WTC11 (cell line): ENCODE measurements around the gene ABCB11. TPM values are rescaled to one million over a fixed set of nuclear protein-coding genes. Genes with fewer than 3 reads are reported as not detected.

Source experiments
- ATAC-seq: fragments of 200-7000 bp; cut with Tn5 transposase; 2 replicates; pipeline ENCODE4 v1.10.0; 2021; ENCODE audit warnings: mild to moderate bottlenecking, moderate library complexity
- CTCF ChIA-PET: fragments of 300-600 bp; sonication (Branson Sonifier 250); formaldehyde crosslinking; loops from one replicate; lab custom pipeline; 2021; ENCODE audit warnings: antibody characterized with exemption; lab: Charles Lee
- POLR2A ChIA-PET: fragments of 350-600 bp; sonication (Branson Sonifier 250); formaldehyde crosslinking; loops from one replicate; lab custom pipeline; 2021; ENCODE audit warnings: antibody characterized with exemption; lab: Charles Lee
- DNase-seq: peaks from one replicate; pipeline ENCODE4 v3.0.0; 2021; ENCODE audit warnings: low spot score
- H3K27ac Mint-ChIP-seq: 2 replicates; pipeline ENCODE4 v1.8.0; 2021; ENCODE audit warnings: mixed read lengths
- H3K27me3 Mint-ChIP-seq: 2 replicates; pipeline ENCODE4 v1.8.0; 2021; ENCODE audit warnings: low read depth, mild to moderate bottlenecking, moderate library complexity, mixed read lengths
- H3K36me3 Mint-ChIP-seq: 2 replicates; pipeline ENCODE4 v1.8.0; 2021; ENCODE audit warnings: mixed read lengths
- H3K4me1 Mint-ChIP-seq: 2 replicates; pipeline ENCODE4 v1.8.0; 2022; ENCODE audit warnings: mixed read lengths
- H3K4me3 Mint-ChIP-seq: 2 replicates; pipeline ENCODE4 v1.8.0; 2021; ENCODE audit warnings: mild to moderate bottlenecking, moderate library complexity, mixed read lengths
- H3K9me3 Mint-ChIP-seq: 2 replicates; pipeline ENCODE4 v1.8.0; 2021; ENCODE audit warnings: mixed read lengths
- ARID4B ChIP-seq: sonication (generic); formaldehyde crosslinking; IDR thresholded peaks from 2 replicates; pipeline ENCODE4 v1.8.0; 2023; ENCODE audit warnings: missing genetic modification reagents, mild to moderate bottlenecking, borderline replicate concordance
- ATF1 ChIP-seq: sonication (generic); formaldehyde crosslinking; IDR thresholded peaks from 2 replicates; pipeline ENCODE4 v1.8.1; 2023; ENCODE audit warnings: mild to moderate bottlenecking, moderate library complexity, missing genetic modification reagents
- CTCF ChIP-seq: fragments of 200-600 bp; IDR thresholded peaks from 2 replicates; pipeline ENCODE4 v1.8.0; 2022; ENCODE audit warnings: antibody characterized with exemption
- E2F1 ChIP-seq: sonication (generic); formaldehyde crosslinking; IDR thresholded peaks from 2 replicates; pipeline ENCODE4 v1.8.0; 2022; ENCODE audit warnings: mild to moderate bottlenecking, missing genetic modification reagents
- FOXK1 ChIP-seq: sonication (generic); formaldehyde crosslinking; IDR thresholded peaks from 2 replicates; pipeline ENCODE4 v1.8.0; 2022; ENCODE audit warnings: mild to moderate bottlenecking, moderate library complexity, missing genetic modification reagents
- GTF2I ChIP-seq: fragments of 250-450 bp; sonication (Bioruptor Pico); conservative IDR thresholded peaks from 2 replicates; pipeline ENCODE4 v1.4.0; 2021; ENCODE audit warnings: mild to moderate bottlenecking
- HMGA2 ChIP-seq: fragments of 250-450 bp; sonication (Bioruptor Pico); IDR thresholded peaks from 2 replicates; pipeline ENCODE4 v1.4.0; 2021; ENCODE audit warnings: mild to moderate bottlenecking, moderate library complexity
- JAZF1 ChIP-seq: fragments of 250-450 bp; sonication (Bioruptor Pico); IDR thresholded peaks from 2 replicates; pipeline ENCODE4 v1.9.0; 2021; ENCODE audit warnings: moderate library complexity, mild to moderate bottlenecking, inconsistent platforms
- JUN ChIP-seq: sonication (generic); formaldehyde crosslinking; IDR thresholded peaks from 2 replicates; pipeline ENCODE4 v1.8.0; 2023; ENCODE audit warnings: mild to moderate bottlenecking, missing genetic modification reagents
- OVOL2 ChIP-seq: fragments of 250-450 bp; sonication (Bioruptor Pico); IDR thresholded peaks from 2 replicates; pipeline ENCODE4 v1.9.0; 2021; ENCODE audit warnings: mild to moderate bottlenecking, borderline replicate concordance
- PRDM15 ChIP-seq: sonication (generic); formaldehyde crosslinking; IDR thresholded peaks from 2 replicates; pipeline ENCODE4 v1.8.0; 2022; ENCODE audit warnings: missing genetic modification reagents
- PRRX2 ChIP-seq: fragments of 250-450 bp; sonication (Bioruptor Pico); IDR thresholded peaks from 2 replicates; pipeline ENCODE4 v1.8.0; 2021; ENCODE audit warnings: mild to moderate bottlenecking
- SMAD3 ChIP-seq: sonication (generic); formaldehyde crosslinking; IDR thresholded peaks from 2 replicates; pipeline ENCODE4 v1.8.0; 2022; ENCODE audit warnings: missing genetic modification reagents, mild to moderate bottlenecking, borderline replicate concordance
- TEAD1 ChIP-seq: sonication (generic); formaldehyde crosslinking; IDR thresholded peaks from 2 replicates; pipeline ENCODE4 v1.8.0; 2022; ENCODE audit warnings: mild to moderate bottlenecking, missing genetic modification reagents
- USF2 ChIP-seq: sonication (generic); formaldehyde crosslinking; IDR thresholded peaks from 2 replicates; pipeline ENCODE4 v1.8.1; 2023; ENCODE audit warnings: mild to moderate bottlenecking, missing genetic modification reagents, moderate library complexity
- ZNF425 ChIP-seq: fragments of 250-450 bp; sonication (Bioruptor Pico); conservative IDR thresholded peaks from 2 replicates; pipeline ENCODE4 v1.9.0; 2021; ENCODE audit warnings: mild to moderate bottlenecking
- total RNA-seq: library from RNA; stranded (reverse); gene quantifications from 3 replicates; pipeline ENCODE4 v1.2.3, GENCODE V29; 2021

Gene ABCB11
- total RNA-seq, 1 experiment from 2014 or later: 0.77 TPM

- TF ChIP-seq ZNF425 (no peak), USF2 (CRISPR knock-in tag) (no peak), ARID4B (CRISPR knock-in tag) (no peak), JAZF1 (CRISPR knock-in tag) (no peak), TEAD1 (CRISPR knock-in tag) (no peak), PRDM15 (CRISPR knock-in tag) (no peak), OVOL2 (CRISPR knock-in tag) (no peak)
These were observed 102.1 kb downstream of the ABCB11 start (continued) for GRCh38 chr2:168929031-168929430.

GRCh38 chr2:168928113-168928831 lies 102.9 kb downstream of the ABCB11 start:
- peaks cover 9% of the 10 kb centered on the region for H3K4me1 Mint-ChIP-seq
- DNase-seq: no peak
- H3K9me3 Mint-ChIP-seq: peaks cover 9% of the 10 kb centered on the region
- H3K36me3 Mint-ChIP-seq: no peaks in the 10 kb centered on the region
- ChIA-PET CTCF (no interaction called here), POLR2A (no interaction called here)
- H3K27me3 Mint-ChIP-seq: no peaks in the 10 kb centered on the region
- H3K4me3 Mint-ChIP-seq: no peak overlapping the region
- H3K27ac Mint-ChIP-seq: no peak overlapping the region
- ATAC-seq: no peak
- TF ChIP-seq PRRX2 (CRISPR knock-in tag) (no peak), HMGA2 (no peak), ATF1 (CRISPR knock-in tag) (no peak), JUN (CRISPR knock-in tag) (no peak), FOXK1 (CRISPR knock-in tag) (no peak), SMAD3 (CRISPR knock-in tag) (no peak), E2F1 (no peak), CTCF (no peak), ZNF425 (no peak), GTF2I (CRISPR knock-in tag) (no peak)
